ENCODE measurements around the gene SGCA. TPM values are rescaled to one million over a fixed set of nuclear protein-coding genes. Genes with fewer than 3 reads are reported as not detected.

Gene SGCA
- total and polyA plus RNA-seq, 9 of the 15 experiments (the other 6 are each of a cell fraction or from before 2014, with no cell fraction given), result not detected

GRCh38 chr17:50135316-50136095 lies 30.3 kb upstream of the SGCA start:
- no TSS peak for BruUV-seq (replicated peaks)
- no peak for FAIRE-seq

More at GRCh38 chr17:50135316-50136095, 30.3 kb upstream of the SGCA start:
- in situ Hi-C loops (cut with MboI) (no loop called here), intact Hi-C loops (cut with micrococcal nuclease) (no loop called here)
- Histone ChIP-seq H3K9me1 (ENCODE audit: control insufficient read depth, insufficient read depth, low read length) (peaks cover 3% of the 10 kb centered on the region), H3K9ac (ENCODE audit: insufficient read depth in 1 of 2, low read depth in 2 of 2, low read length in 2 of 2) (peak overlapping the region in 1 of 2 experiments; percentile 33; a peak in 1 of 4 replicates), H3K4me2 (ENCODE audit: insufficient read depth, low read length) (no peak overlapping the region), H3K27me3 (ENCODE audit: control insufficient read depth in 2 of 2, insufficient read depth in 2 of 2, low read length in 2 of 2) (no peaks in the 10 kb centered on the region), H3K36me3 (ENCODE audit: control insufficient read depth, insufficient read depth, low read length) (peaks cover 60% of the 10 kb centered on the region), H3K79me2 (ENCODE audit: control insufficient read depth, insufficient read depth, low read length) (no peaks in the 10 kb centered on the region; the same call in 2 of the 3 replicates), H4K20me1 (replicated peaks; ENCODE audit: control insufficient read depth, insufficient read depth, low read length) (peaks cover 11% of the 10 kb centered on the region), H2AFZ (ENCODE audit: low read depth, low read length) (no peak overlapping the region), H3K9me3 (replicated peaks; ENCODE audit: control insufficient read depth, insufficient read depth, low read depth, low read length) (no peaks in the 10 kb centered on the region), H3K4me1 (replicated peaks in 1 of 2; ENCODE audit: control insufficient read depth in 2 of 2, insufficient read depth in 2 of 2, low read length in 2 of 2) (peaks cover 5 to 29% of the 10 kb centered on the region in 2 experiments; a peak in 4 of 5 replicates), H3K27ac (ENCODE audit: extremely low read depth, low read depth, low read length) (no peak overlapping the region), H3K4me3 (no peak overlapping the region)
- no peak for ATAC-seq
- no peak for DNase-seq (ENCODE audit: extremely low read depth in 1 of 4, low spot score in 3 of 4)
- 94% methylated on average over 12 of the region's 16 CpGs for WGBS (ENCODE audit: insufficient coverage, low coverage, missing lambda C conversion rate)
- TF ChIP-seq ZBTB49 (CRISPR knock-in tag; IDR thresholded peaks at IDR 0.05; ENCODE audit: borderline replicate concordance) (no peak), FOXJ2 (tag; IDR thresholded peaks at IDR 0.05) (no peak), SNRNP70 (optimal IDR thresholded peaks at IDR 0.05; ENCODE audit: low read depth, low read length) (no peak), MTA1 (IDR thresholded peaks at IDR 0.05; ENCODE audit: borderline replicate concordance) (no peak), ZNF121 (CRISPR knock-in tag; conservative IDR thresholded peaks at IDR 0.05) (no peak), POLR2B (IDR thresholded peaks at IDR 0.05; ENCODE audit: low read depth, partially characterized antibody) (no peak), POLR2G (IDR thresholded peaks at IDR 0.05; ENCODE audit: low read depth, low read length) (0 out of 2 replicates have a peak, but pooled peaks have one; percentile 29)
- TF ChIP-seq, protein P1, sequence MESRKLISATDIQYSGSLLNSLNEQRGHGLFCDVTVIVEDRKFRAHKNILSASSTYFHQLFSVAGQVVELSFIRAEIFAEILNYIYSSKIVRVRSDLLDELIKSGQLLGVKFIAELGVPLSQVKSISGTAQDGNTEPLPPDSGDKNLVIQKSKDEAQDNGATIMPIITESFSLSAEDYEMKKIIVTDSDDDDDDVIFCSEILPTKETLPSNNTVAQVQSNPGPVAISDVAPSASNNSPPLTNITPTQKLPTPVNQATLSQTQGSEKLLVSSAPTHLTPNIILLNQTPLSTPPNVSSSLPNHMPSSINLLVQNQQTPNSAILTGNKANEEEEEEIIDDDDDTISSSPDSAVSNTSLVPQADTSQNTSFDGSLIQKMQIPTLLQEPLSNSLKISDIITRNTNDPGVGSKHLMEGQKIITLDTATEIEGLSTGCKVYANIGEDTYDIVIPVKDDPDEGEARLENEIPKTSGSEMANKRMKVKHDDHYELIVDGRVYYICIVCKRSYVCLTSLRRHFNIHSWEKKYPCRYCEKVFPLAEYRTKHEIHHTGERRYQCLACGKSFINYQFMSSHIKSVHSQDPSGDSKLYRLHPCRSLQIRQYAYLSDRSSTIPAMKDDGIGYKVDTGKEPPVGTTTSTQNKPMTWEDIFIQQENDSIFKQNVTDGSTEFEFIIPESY (CRISPR knock-in tag; IDR thresholded peaks at IDR 0.05), result peak; percentile 88
- POLR2A ChIA-PET, result interaction anchor here (0.7 to 2.1 kb wide), 3 partner anchors 9 to 119 kb away, joined by 3 to 9 read pairs (median 3); no protein-coding TSS in a partner anchor
- CTCF ChIA-PET (ENCODE audit: low intra/inter-chr PET ratio), result no interaction called here
